Fibroblast of mammary gland (primary cell): ENCODE measurements around the gene ETV6.

Experiments
- DNase-seq: peaks from one replicate; pipeline ENCODE4 v3.0.0-alpha.2; 2010; ENCODE audit warnings: low read depth
- H3K4me3 ChIP-seq: 2 replicates; pipeline ENCODE4 v1.5.1; 2011; ENCODE audit warnings: low read depth, mild to moderate bottlenecking, low read length, moderate library complexity; ENCODE audit not compliant: control insufficient read depth
- TF ChIP-seq, protein P1 (sequence below): conservative IDR thresholded peaks from 2 replicates; pipeline ENCODE4 v1.5.1; 2011; ENCODE audit warnings: low read depth, low read length, inconsistent platforms; ENCODE audit not compliant: control insufficient read depth, insufficient read depth

ETV6 gene

DNA sequence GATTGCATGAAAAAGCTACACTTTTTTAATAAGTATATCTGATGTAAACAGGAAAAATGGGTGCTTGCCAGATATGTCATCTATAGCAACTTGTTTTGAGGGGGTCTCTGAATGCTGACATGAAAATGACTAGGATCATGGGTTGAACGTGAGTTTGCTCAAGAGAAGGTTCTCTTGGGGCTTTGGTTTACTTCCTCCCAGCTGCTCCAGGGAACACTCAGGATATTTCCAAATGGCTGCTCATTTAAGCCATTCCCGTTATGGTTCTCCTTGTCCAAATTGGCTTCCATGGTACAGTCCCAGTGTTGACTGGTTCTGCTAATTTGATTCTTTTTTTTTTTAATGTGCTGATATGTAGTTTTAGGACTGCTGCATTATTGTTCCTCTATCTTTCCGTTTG is 118.3 kb downstream of the ETV6 start:
- no peak overlapping the region for H3K4me3 ChIP-seq
- no peak for DNase-seq
- TF ChIP-seq, protein P1, sequence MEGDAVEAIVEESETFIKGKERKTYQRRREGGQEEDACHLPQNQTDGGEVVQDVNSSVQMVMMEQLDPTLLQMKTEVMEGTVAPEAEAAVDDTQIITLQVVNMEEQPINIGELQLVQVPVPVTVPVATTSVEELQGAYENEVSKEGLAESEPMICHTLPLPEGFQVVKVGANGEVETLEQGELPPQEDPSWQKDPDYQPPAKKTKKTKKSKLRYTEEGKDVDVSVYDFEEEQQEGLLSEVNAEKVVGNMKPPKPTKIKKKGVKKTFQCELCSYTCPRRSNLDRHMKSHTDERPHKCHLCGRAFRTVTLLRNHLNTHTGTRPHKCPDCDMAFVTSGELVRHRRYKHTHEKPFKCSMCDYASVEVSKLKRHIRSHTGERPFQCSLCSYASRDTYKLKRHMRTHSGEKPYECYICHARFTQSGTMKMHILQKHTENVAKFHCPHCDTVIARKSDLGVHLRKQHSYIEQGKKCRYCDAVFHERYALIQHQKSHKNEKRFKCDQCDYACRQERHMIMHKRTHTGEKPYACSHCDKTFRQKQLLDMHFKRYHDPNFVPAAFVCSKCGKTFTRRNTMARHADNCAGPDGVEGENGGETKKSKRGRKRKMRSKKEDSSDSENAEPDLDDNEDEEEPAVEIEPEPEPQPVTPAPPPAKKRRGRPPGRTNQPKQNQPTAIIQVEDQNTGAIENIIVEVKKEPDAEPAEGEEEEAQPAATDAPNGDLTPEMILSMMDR = no peak

DNA sequence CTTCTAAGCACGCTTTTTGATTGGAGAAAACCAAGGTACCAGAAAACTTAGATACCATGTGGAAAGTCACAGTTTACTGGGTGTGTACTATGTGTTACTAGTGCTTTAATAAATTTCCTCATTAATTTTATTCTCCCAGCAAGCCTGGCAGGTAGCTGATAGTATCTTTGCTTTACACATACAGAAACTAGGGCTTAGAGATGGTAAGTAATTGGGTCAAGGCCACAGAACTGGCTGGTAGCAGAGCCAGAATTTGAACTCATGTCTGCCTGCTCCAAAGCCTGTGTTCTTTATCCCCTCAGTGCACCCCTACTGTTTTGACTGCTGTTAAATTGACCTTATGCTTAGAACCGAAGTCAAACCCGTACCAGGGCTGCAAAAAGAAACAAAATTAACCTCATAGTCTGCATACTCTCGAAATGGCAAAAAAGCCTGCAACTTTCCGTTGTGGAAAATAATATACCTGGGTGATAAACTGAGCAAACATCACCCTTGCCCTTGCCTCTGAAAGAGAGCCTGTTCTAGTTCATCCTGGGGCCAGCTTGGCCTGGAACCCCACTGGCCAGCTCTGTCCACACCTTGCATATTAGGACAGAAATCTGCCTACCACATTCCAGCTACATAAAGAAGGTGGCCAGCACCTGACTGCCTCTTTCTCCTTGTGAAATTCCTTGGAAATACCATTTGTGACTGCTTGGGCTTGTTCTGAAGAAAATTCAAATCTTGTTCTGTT is 118.9 kb downstream of the ETV6 start:
- H3K4me3 ChIP-seq = no peak overlapping the region
- TF ChIP-seq, protein P1 = no peak
- no peak for DNase-seq

- TF ChIP-seq, protein P1 = no peak
- no peak overlapping the region for H3K4me3 ChIP-seq
- no peak for DNase-seq
Measured at GRCh38 chr12:11769723-11770514, 120.4 kb downstream of the ETV6 start.

GRCh38 chr12:11771356-11771755 is 121.9 kb downstream of the ETV6 start:
- no peak overlapping the region for H3K4me3 ChIP-seq
- TF ChIP-seq, protein P1 = no peak
- no peak for DNase-seq

DNA sequence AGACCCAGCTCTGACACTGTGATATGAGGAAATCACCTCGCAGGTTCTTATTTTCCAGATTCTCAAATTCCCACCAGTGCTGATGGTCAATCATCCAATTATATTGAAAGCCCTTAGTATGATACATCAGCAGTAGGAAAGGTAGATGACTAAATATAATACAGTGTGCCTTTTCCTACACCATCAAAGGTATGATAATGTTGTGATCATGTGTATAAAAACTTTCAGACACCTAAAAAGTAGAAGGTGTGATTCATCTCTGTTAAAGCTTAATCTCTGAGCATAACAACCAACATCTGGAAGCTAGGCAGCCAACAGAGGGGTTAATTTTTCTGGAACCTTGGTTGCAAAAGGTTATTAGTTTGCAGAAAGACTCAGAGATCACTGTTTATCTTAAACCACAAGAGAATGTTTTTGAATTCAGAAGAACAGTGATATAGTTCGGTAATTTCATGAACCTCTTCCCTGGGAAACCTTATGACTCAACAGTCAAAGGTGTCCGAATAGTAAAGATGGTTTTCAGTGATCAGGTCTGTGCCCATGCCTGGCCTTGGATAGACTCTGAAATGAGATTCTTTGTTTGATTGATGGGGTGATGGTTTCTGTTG is 122.5 kb downstream of the ETV6 start:
- DNase-seq = peak; percentile 25
- TF ChIP-seq, protein P1 = no peak

DNA sequence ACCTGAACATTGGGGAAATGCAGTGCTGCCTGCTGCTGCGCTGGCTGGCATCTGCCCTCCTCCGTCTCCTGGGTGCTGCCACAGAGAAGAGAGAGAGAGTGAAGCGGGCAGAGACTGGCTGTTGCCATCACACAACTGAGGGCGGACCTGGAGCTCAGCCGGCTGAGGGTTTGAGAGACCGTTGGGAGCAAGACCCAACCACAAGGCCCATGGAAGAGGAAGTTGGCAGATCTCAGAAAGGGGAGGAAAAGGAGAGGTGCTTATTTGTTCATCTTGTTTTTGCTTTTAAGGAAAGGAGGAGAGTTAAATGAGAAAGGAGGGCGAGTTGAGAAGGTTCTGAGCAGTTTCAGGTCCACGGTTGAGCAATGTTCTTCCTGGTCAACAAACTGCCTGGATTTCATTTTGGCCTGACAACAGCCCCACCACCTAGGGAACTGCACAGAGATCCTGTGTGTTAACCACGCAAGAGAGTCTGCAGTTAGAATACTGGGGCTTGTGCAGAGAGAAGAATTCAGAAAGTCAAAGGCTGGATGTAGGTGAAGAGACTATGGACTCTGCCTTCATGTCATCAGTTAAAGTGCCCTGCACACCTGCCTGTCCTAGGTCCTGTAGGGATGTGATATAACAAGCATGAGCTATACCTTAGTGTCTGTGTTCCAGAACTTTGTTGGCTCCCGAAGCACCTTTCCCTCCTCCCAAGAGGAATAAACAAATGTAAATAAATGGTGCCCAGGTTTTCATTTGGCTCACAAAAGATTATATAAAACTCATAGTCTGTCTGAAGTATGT is 124.6 kb downstream of the ETV6 start:
- DNase-seq = no peak
- no peak overlapping the region for H3K4me3 ChIP-seq
- TF ChIP-seq, protein P1 = no peak

More for the DNA sequence above, 122.5 kb downstream of the ETV6 start:
- no peak overlapping the region for H3K4me3 ChIP-seq
